ENCODE results near the gene NANOS2.

Gene NANOS2

GRCh38 chr19:45890877-45891276 is 23.7 kb downstream of the NANOS2 start:
- no peak for DNase-seq

- no peak for DNase-seq
These were observed 25.2 kb downstream of the NANOS2 start for GRCh38 chr19:45889210-45889885.

- no peak for DNase-seq
These were observed 27.3 kb downstream of the NANOS2 start for GRCh38 chr19:45887200-45887710.

GRCh38 chr19:45886427-45887199 is 28.0 kb downstream of the NANOS2 start:
- peak; percentile 88 for DNase-seq

GRCh38 chr19:45885556-45886426 is 28.8 kb downstream of the NANOS2 start, which contains the start of gene IRF2BP1:
IRF2BP1 (minus strand) TSS chr19:45886141; CDS start chr19:45885774, 367 bp downstream.
- peak; percentile 89 for DNase-seq

- peak; percentile 13 for DNase-seq
These were observed 29.7 kb downstream of the NANOS2 start for GRCh38 chr19:45884682-45885555.

GRCh38 chr19:45883881-45884681 is 30.5 kb downstream of the NANOS2 start:
- DNase-seq: no peak

GRCh38 chr19:45883586-45883880 is 31.0 kb downstream of the NANOS2 start:
- DNase-seq: no peak

- DNase-seq: peak; percentile 82
These were observed 31.7 kb downstream of the NANOS2 start for GRCh38 chr19:45882652-45883585.

- DNase-seq: peak; percentile 59
These were observed 32.6 kb downstream of the NANOS2 start for GRCh38 chr19:45881909-45882528.

GRCh38 chr19:45881082-45881908 is 33.3 kb downstream of the NANOS2 start:
- no peak for DNase-seq

- DNase-seq: no peak
These were observed 34.6 kb downstream of the NANOS2 start for GRCh38 chr19:45879971-45880370.

GRCh38 chr19:45879055-45879454 is 35.5 kb downstream of the NANOS2 start:
- DNase-seq: no peak

GRCh38 chr19:45878043-45878794 is 36.4 kb downstream of the NANOS2 start:
- no peak for DNase-seq

- no peak for DNase-seq
These were observed 38.0 kb downstream of the NANOS2 start for GRCh38 chr19:45876411-45877197.

GRCh38 chr19:45876161-45876410 is 38.5 kb downstream of the NANOS2 start:
- no peak for DNase-seq

- DNase-seq: no peak
These were observed 40.0 kb downstream of the NANOS2 start for GRCh38 chr19:45874620-45874966.

Data from NCI-H2171 (cell line).